OCI-LY3 (cell line): ENCODE results near the gene SRCAP.

ENCODE experiments used
- CTCF ChIP-seq: fragments of 200-600, 300-600 bp; sonication (generic); IDR thresholded peaks from 2 replicates; pipeline ENCODE4 v1.5.1; 2014; ENCODE audit warnings: antibody characterized with exemption, low read length, low read depth
- EZH2phosphoT487 ChIP-seq: fragments of 200-600 bp; shearing (Covaris generic); IDR thresholded peaks from 2 replicates; pipeline ENCODE4 v1.6.1; 2018; ENCODE audit warnings: antibody characterized with exemption, mixed run types, low read depth

DNA sequence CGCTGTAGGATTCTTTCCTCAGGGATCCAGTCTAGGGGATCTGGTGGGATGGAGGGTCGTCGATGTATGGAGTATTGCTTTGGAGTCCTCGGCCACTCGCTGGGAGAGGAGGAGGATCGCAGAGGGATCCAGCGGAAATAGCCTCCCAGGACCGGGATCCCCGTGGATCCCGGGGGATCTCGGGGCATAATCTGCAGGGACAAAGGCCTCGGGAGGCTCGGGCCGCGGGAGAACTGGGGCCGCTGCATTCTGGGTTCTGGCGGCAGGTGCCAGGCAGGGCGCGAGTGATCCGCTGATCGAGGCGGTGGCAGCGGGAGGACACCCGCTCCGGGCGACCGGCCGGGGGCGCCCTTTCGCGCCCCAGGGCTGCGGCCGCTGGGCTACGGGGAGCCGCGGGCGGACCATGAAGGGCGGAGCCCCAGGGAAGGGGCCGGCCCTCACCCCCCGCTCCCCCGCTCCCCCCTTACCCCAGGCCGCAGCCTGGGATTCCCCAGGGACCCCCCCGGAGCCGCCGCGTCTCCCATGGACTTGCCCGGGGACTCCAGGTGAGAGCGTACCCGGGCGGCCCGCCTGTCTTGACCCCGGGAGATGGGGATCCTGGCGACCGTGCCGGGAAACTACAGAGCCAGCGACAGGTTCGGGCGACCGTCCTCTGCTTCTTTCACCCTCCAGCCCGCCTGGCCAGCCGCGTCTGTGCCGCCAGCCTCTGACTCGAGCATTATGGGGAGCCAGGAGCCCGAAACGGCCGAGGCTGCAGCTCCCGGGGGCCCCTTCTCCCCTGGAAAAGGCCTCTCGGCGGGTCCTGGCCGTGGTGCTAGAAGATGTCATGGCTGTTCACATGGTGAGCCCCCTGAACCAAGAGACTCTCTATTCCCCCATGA is 47.6 kb upstream of the SRCAP start:
- TF ChIP-seq CTCF (peak; percentile 72), EZH2phosphoT487 (no peak)
